Mucosa of rectum (tissue), 2 donors: ENCODE measurements around the gene RAP1A.
A peak's percentile ranks its signal among the peaks of the same experiment; 100 is the strongest.
"Not testable (repeated sequence)": the region's sequence is repeated elsewhere in the genome, so short reads cannot be mapped to it uniquely, and the experiment has no call there.

Source experiments
- H3K27ac ChIP-seq, 2 donors: one replicate each; pipeline ENCODE4 v1.7.0; 2013; ENCODE audit warnings: inconsistent platforms in 2 of 2, low read depth in 2 of 2, low read length in 2 of 2
- H3K27me3 ChIP-seq, 2 donors: one replicate each; pipeline ENCODE4 v1.7.0; 2013; ENCODE audit warnings: low read length in 2 of 2; ENCODE audit not compliant: control insufficient read depth in 2 of 2, insufficient read depth in 2 of 2
- H3K36me3 ChIP-seq, 2 donors: one replicate each; pipeline ENCODE4 v1.7.0; 2013; ENCODE audit warnings: low read length in 2 of 2; ENCODE audit not compliant: control insufficient read depth in 2 of 2, insufficient read depth in 2 of 2
- H3K4me1 ChIP-seq, 2 donors: one replicate each; pipeline ENCODE4 v1.7.0; 2013; ENCODE audit warnings: low read length in 2 of 2, mild to moderate bottlenecking in 1 of 2; ENCODE audit not compliant: control insufficient read depth in 2 of 2, insufficient read depth in 2 of 2
- H3K4me3 ChIP-seq, 2 donors: one replicate each; pipeline ENCODE4 v1.7.0; 2013; ENCODE audit warnings: low read length in 2 of 2
- H3K9ac ChIP-seq, 2 donors: one replicate each; pipeline ENCODE4 v1.7.0; 2013; ENCODE audit warnings: low read length in 2 of 2, low read depth in 1 of 2, mild to moderate bottlenecking in 1 of 2
- H3K9me3 ChIP-seq, 2 donors: one replicate each; pipeline ENCODE4 v1.7.0; 2013; ENCODE audit warnings: low read length in 2 of 2; ENCODE audit not compliant: control insufficient read depth in 2 of 2
- donor health status: healthy.
- donor health status: Normal muscosa, but diverticular disease.

Gene RAP1A

GRCh38 chr1:111608528-111608927 is 11.1 kb upstream of the RAP1A start:
- H3K9ac ChIP-seq, H3K27ac ChIP-seq, H3K4me1 ChIP-seq, H3K27me3 ChIP-seq, H3K9me3 ChIP-seq, H3K4me3 ChIP-seq, H3K36me3 ChIP-seq: not testable (repeated sequence)

- Histone ChIP-seq H3K9me3 (no peaks in the 10 kb centered on the region), H3K27ac (no peak overlapping the region), H3K9ac (no peak overlapping the region), H3K4me1 (peaks cover 0 to 8% of the 10 kb centered on the region in 2 donors), H3K4me3 (no peak overlapping the region), H3K27me3 (no peaks in the 10 kb centered on the region), H3K36me3 (no peaks in the 10 kb centered on the region)
Measured at GRCh38 chr1:111611986-111612385, 7.6 kb upstream of the RAP1A start.

GRCh38 chr1:111615870-111616715 is 3.5 kb upstream of the RAP1A start:
- Histone ChIP-seq H3K27me3 (no peaks in the 10 kb centered on the region), H3K27ac (peak overlapping the region in 1 of 2 donors; percentile 50), H3K9ac (no peak overlapping the region), H3K36me3 (no peaks in the 10 kb centered on the region), H3K4me1 (peaks cover 13 to 16% of the 10 kb centered on the region in 2 donors), H3K9me3 (no peaks in the 10 kb centered on the region), H3K4me3 (no peak overlapping the region)

GRCh38 chr1:111618081-111618480 is 1.5 kb upstream of the RAP1A start:
- no peak overlapping the region for H3K4me3 ChIP-seq
- peaks cover 23 to 25% of the 10 kb centered on the region in 2 donors for H3K4me1 ChIP-seq
- no peaks in the 10 kb centered on the region for H3K36me3 ChIP-seq
- H3K9ac ChIP-seq = no peak overlapping the region
- no peak overlapping the region for H3K27ac ChIP-seq
- H3K9me3 ChIP-seq = no peaks in the 10 kb centered on the region
- no peaks in the 10 kb centered on the region for H3K27me3 ChIP-seq

- peaks cover 23 to 25% of the 10 kb centered on the region in 2 donors for H3K4me1 ChIP-seq
- no peaks in the 10 kb centered on the region for H3K9me3 ChIP-seq
- peak overlapping the region; percentile 95 to 96 for H3K27ac ChIP-seq
- no peaks in the 10 kb centered on the region for H3K27me3 ChIP-seq
- no peaks in the 10 kb centered on the region for H3K36me3 ChIP-seq
- peak overlapping the region; percentile 76 to 82 for H3K9ac ChIP-seq
- H3K4me3 ChIP-seq = peak overlapping the region; percentile 91 to 95
Measured at GRCh38 chr1:111618961-111619634, 491 bp upstream of the RAP1A start.

- H3K36me3 ChIP-seq = no peaks in the 10 kb centered on the region
- no peaks in the 10 kb centered on the region for H3K9me3 ChIP-seq
- H3K27me3 ChIP-seq = no peaks in the 10 kb centered on the region
- peak overlapping the region; percentile 63 to 84 for H3K9ac ChIP-seq
- peak overlapping the region; percentile 86 to 95 for H3K4me3 ChIP-seq
- H3K27ac ChIP-seq = peak overlapping the region; percentile 95 to 96
- peaks cover 23 to 27% of the 10 kb centered on the region in 2 donors for H3K4me1 ChIP-seq
Measured at GRCh38 chr1:111620441-111620971, 917 bp downstream of the RAP1A start.

- Histone ChIP-seq H3K27ac (peak overlapping the region; percentile 95 to 96), H3K36me3 (no peaks in the 10 kb centered on the region), H3K9me3 (no peaks in the 10 kb centered on the region), H3K9ac (peak overlapping the region; percentile 63 to 84), H3K27me3 (no peaks in the 10 kb centered on the region), H3K4me3 (peak overlapping the region; percentile 86 to 95), H3K4me1 (peaks cover 21 to 29% of the 10 kb centered on the region in 2 donors)
Measured at GRCh38 chr1:111621050-111621449, 1.5 kb downstream of the RAP1A start.

GRCh38 chr1:111622166-111622565 is 2.6 kb downstream of the RAP1A start:
- no peak overlapping the region for H3K27ac ChIP-seq
- H3K4me1 ChIP-seq = peaks cover 14 to 33% of the 10 kb centered on the region in 2 donors
- no peaks in the 10 kb centered on the region for H3K27me3 ChIP-seq
- H3K36me3 ChIP-seq = no peaks in the 10 kb centered on the region
- peak overlapping the region in 1 of 2 donors; percentile 32 for H3K4me3 ChIP-seq
- H3K9ac ChIP-seq = no peak overlapping the region
- H3K9me3 ChIP-seq = no peaks in the 10 kb centered on the region

GRCh38 chr1:111624382-111624781 is 4.8 kb downstream of the RAP1A start:
- Histone ChIP-seq H3K4me1 (peaks cover 8 to 26% of the 10 kb centered on the region in 2 donors), H3K27me3 (no peaks in the 10 kb centered on the region), H3K9me3 (no peaks in the 10 kb centered on the region), H3K9ac (no peak overlapping the region), H3K36me3 (no peaks in the 10 kb centered on the region), H3K4me3 (no peak overlapping the region), H3K27ac (no peak overlapping the region)

- Histone ChIP-seq H3K4me1 (peaks cover 8 to 26% of the 10 kb centered on the region in 2 donors), H3K36me3 (no peaks in the 10 kb centered on the region), H3K4me3 (no peak overlapping the region), H3K9ac (no peak overlapping the region), H3K27ac (no peak overlapping the region), H3K9me3 (no peaks in the 10 kb centered on the region), H3K27me3 (no peaks in the 10 kb centered on the region)
Measured at GRCh38 chr1:111625276-111625675, 5.7 kb downstream of the RAP1A start.
